Inferior parietal cortex (tissue), 1 donor: ENCODE data around the gene USP34.
"Not testable (repeated sequence)": the region's sequence is repeated elsewhere in the genome, so short reads cannot be mapped to it uniquely, and the experiment has no call there.

ENCODE experiments used
- DNase-seq: peaks from one replicate; pipeline ENCODE4 v3.0.0-alpha.2; 2016; ENCODE audit errors: extremely low spot score

The USP34 gene

GRCh38 chr2:61185231-61185728, 285.6 kb downstream of the USP34 start:
- DNase-seq = no peak

GRCh38 chr2:61184263-61184662, 286.6 kb downstream of the USP34 start:
- DNase-seq = no peak

DNA sequence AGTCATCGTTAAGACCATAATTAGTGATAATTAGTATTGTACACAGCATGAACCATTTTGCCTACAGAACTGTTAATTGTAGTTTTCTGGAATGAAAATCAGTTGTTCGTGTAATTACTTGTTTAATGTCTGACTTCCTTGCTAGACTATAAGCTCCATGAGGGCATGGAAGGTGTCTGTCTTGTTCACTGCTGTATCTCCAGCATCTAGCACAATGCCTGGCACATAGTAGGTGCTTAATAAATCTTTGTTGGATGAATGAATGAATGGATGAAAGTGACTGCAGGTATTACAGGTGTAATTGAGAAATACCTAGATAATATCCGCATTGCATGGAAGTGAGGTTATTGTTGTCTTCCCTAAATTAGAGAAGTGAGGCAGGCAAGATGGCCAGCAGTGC, 287.1 kb downstream of the USP34 start:
- no peak for DNase-seq

- no peak for DNase-seq
Observed at GRCh38 chr2:61182059-61182383, 288.9 kb downstream of the USP34 start.

GRCh38 chr2:61181382-61182058, 289.4 kb downstream of the USP34 start:
- no peak for DNase-seq

DNA sequence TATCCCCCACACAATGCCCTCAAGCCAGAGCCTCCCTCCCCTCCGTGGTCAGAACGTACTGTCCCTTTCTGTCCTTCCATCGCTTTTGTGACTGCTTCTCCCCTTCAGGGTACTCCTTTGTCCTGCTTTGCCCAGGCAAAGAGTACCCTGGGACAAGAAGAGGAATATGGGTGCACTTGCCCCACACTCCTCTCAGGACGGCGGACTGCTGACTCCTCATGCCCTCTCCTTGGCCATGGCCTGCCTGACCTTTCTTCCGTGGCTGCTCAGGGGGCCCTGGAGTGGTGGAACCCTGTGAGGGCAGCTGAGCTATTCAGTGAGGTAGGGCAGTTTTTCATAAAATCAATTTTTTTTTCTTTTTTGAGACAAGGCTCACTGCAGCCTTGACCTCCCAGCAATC, 290.2 kb downstream of the USP34 start:
- no peak for DNase-seq

DNA sequence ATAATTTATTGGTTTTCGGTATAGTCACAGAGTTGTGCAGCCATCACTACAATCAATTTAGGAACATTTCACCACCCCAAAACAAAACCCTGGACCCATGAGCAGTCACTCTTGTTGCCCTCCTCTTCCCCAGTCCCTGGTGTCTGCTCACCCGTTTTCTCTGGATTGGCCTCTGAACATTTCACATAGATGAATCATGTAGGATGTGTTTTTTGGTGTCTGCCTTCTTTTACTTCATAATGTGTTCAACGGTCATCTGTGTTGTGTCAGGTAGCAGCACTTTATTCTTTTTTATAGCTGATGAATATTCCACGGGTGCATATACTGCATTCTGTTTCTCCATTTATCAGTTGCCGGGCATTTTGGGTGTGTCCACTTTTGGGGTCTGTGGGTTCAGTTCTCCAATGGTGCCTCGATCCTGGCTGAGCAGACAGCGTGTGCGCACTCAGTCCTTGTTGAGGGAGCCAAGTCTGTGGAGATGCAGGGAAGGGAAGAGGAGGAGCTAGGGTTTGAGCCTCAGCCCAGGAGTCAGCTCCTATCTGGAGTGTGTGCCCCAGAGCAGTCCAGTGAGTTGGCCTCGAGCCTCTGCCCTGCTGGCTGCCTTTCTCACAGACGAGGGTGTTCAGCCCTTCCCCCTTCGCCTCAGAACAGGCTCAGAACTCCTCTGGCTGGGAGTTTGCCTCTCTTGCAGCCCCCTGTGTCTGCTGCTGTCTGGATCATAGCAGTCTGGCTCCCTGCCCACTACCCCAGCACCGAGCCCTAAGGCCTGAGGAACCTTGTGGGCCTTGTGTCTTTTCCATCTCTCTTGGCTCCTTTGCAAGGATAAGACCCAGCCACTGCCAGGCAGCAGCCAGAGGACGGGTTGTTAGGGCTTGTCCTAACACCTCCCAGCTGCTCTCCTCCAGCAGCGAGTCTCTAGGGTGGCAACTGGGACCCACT, 290.9 kb downstream of the USP34 start:
- DNase-seq = no peak

DNA sequence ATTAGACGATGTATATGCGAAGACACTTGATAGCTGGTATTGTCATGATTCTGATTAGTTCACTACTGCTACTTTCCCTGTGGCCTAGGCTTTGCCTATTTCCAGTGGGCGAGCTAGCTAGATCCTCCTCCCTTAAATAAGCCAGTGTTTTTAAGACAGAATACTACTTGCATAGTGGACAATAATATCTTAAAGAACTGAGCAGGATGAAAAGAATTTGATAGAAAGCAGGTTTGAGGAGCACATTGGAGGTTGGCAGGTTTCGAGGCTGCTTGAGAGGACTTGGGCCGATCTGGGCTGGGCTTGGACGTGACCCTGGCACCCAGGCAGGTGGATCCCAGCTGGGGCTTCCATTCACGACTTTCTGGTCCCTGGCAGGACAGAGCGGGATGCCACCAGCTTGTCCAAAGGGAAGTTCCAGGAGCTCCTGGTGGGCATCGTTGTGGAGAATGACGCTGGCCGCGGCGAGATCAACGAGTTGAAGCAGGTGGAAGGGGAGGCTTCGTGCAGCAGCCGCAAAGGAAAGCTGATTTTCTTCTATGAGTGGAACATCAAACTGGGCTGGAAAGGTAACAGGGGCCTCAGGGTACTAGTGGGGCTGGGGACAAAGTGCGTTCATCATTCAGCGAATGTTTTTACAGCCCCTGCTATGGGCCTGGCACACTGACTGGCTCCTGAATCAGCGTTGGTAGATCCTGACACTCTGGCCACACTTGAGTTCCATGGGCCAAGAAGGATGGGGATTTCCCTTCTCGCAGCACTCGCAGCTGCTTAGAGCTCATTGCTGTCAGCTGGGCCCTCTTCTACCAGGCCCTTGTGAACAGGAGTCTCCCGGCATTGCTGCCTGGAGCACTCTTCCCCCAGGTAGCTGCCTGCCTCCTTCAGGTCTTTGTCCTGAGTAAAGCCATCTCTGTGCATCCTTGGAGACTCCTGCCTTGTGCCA, 292.0 kb downstream of the USP34 start:
- DNase-seq = no peak

DNA sequence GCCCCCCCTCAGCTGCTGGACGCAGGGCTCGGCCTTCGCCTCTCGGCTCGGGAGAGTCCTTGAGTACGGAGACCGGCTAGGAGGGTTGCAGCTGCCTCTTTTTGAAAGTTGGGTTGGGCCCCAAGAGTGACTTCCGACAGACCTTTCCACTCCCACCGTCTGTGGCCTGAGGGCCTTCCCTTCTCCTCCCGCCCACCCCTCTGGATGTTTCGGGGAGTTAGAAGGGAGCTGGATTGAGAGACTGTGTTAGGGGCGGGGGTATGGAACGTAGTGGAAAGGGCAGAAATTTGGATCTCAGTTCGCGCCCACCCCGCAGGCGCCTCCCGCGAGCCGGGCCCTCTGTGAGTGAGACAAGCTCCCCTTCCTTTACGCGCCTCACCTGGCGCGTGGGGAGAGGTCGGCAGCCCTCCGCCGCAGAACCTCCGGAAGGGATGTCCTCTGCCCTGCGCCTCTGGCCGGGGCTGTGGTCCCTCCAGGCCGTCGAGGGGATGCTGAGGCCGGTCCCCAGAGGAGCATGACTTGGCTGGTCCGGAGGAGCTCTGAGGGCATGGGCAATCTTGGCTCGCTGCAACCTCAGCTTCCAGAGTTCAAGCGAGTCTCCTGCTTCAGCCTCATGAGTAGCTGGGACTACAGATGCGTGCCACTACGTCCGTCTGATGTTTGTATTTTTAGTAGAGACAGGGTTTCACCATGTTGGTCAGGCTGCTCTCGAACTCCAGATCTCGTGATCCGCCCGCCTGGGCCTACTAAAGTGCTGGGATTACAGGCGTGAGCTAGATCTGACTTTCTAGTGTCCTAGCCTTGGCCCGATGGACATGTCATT, 292.9 kb downstream of the USP34 start:
- no peak for DNase-seq

DNA sequence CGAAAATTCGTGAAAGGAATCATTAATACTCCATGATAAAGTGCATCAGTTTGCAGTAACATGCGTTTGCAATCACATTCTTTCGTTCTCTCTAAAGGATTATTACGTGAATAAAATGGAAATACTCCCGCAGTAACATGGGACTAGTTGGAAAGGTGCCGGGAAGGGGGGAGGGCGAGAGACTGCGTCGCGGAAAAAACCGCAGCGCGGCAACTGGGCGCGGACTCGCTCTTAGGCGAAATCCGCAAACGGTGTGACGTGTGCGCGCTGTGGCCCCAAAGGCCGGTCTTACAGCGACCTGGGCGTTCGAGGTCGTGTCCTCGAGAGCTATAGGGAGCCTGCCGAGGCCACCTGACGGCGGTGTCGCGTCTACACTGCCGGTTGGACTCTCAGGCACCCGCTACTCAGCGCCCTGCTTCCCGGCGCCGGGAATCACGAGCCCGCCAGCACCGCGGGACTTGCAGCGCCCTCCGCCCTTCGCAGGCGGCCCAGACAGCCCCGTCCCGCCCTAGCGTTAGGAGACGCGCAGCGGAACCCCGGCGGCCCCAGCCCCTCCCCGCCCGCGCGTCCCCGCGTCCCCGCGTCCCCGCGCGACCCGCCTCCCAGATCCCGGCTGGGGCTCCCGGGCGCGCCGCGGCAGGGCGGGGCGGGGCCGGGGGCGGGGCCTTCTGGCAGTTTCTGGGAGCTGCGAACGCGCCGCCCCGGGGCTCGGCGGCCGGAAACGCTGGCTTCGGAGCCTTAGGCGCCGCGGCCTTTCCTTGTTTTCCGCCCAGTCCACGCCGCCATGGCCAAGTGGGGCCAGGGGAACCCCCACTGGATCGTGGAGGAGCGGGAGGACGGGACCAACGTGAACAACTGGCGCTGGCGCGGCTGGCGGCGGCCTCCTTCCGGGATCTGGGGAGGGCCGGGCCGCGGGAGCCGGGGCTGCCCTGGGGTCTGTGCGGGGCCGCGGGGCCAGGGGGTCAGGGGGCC, 293.8 kb downstream of the USP34 start:
- DNase-seq = peak; percentile 85

- no peak for DNase-seq
Observed at GRCh38 chr2:61175036-61175435, 295.9 kb downstream of the USP34 start.

- no peak for DNase-seq
Observed at GRCh38 chr2:61173116-61173515, 297.8 kb downstream of the USP34 start.

- no peak for DNase-seq
Observed at GRCh38 chr2:61172671-61173070, 298.2 kb downstream of the USP34 start.

DNA sequence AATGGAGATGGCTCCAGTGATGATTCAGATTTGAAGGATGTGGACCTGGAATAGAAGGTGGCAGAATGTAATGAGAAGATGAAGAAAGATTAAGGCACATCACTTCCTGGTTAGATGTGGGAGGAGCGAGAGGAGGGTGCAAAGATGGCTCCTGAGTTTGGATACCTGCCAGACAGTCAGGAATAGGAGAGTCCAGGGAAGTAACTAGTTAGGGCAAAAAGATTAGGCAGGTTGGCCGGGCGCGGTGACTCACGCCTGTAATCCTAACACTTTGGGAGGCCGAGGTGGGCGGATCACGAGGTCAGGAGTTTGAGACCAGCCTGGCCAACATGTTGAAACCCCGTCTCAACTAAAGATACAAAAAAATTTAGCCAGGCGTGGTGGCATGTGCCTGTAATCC, 303.3 kb downstream of the USP34 start:
- DNase-seq = no peak

- no peak for DNase-seq
Observed at GRCh38 chr2:61165946-61166345, 304.9 kb downstream of the USP34 start.

- DNase-seq = not testable (repeated sequence)
Observed at GRCh38 chr2:61165082-61165481, 305.8 kb downstream of the USP34 start.

DNA sequence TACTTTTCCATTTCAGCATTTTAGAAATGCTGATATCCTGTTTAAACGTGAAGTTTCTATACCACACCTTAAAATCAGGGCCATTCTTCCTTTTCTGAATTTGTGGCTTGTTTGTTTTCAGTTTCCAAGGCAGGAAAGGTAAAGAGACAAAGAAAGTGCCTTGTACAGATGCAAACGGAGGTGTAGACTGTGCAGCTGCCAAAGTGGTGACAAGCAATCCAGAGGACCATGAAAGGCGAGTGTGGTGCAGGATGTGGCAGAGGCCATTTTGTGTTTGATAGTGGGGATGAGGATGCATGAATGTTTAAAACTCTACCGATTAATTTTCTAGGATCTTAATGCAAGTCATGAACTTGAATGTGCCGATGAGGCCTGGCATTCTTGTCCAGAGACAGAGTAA, 308.2 kb downstream of the USP34 start:
- no peak for DNase-seq

GRCh38 chr2:61161888-61162287, 309.0 kb downstream of the USP34 start, which contains the start of gene C2orf74:
C2orf74 (plus strand) TSS chr2:61162188; CDS start chr2:61162515, 327 bp downstream.
- no peak for DNase-seq

DNA sequence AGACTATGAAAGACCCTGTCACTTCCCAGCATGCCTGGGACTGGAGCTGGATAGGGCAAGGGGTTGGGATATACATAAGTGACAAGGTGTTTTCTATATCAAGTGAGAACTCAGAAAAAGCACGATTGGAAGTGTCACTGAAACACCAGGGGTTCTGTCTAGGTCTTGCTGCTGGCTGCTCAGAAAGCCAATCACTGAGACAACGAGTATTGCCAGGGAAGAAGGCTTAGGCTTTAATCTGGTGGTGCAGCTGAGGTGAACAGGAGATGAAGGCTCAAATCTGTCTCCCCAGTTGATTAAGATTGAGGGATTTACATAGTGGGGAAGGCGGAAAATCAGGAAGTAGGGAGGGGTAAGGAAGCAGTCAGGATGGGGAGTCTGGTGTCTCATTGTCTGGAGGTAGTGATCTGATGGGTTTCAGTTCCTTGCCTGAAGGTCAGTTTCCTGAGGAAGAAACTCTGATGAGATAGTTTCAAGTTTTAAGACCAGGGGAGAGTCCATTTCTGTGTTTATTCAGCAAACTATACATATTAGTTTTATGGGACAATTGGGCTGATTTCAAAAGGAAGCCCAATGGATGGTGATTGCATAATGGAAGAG, 312.4 kb downstream of the USP34 start:
- DNase-seq = no peak
